22Rv1 (cell line): ENCODE data around the gene PSMD14.
"Not testable (repeated sequence)": the region's sequence is repeated elsewhere in the genome, so short reads cannot be mapped to it uniquely, and the experiment has no call there.

ENCODE experiments used
- H3K27ac ChIP-seq: fragments of 450-650 bp; 2 replicates; pipeline ENCODE4 v1.5.1; 2017
- CTCF ChIP-seq: fragments of 450-650 bp; IDR thresholded peaks from 2 replicates; pipeline ENCODE4 v1.5.1; 2017; ENCODE audit warnings: mild to moderate bottlenecking
- ZFX ChIP-seq: fragments of 450-650 bp; IDR thresholded peaks from 2 replicates; pipeline ENCODE4 v1.6.1; 2017; ENCODE audit warnings: antibody characterized with exemption, borderline replicate concordance

PSMD14 gene

GRCh38 chr2:161321944-161322648 is 13.9 kb downstream of the PSMD14 start:
- TF ChIP-seq ZFX: no peak
- no peak for TF ChIP-seq CTCF

DNA sequence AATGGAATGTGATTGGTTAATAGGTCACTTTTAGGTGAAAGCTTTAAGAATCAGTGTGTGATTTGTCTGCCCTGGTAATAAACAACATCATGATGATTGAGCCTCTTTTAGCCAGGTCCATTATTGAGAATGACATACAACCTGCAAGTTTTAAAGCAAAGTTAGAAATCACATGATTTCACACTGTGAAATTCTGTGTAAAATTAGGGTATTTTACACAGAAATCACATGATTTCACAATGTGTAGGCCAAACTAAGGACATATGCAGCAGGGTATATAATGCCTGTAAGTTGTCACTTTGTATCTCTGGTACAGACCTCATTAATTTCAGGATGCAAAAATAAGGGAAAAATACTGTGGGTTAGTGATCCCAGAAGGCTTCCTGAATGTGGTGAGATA is 16.7 kb downstream of the PSMD14 start:
- TF ChIP-seq CTCF (no peak), ZFX (no peak)
- H3K27ac ChIP-seq: no peak overlapping the region

More at GRCh38 chr2:161321944-161322648, 13.9 kb downstream of the PSMD14 start:
- H3K27ac ChIP-seq: no peak overlapping the region

- no peak overlapping the region for H3K27ac ChIP-seq
- TF ChIP-seq ZFX: no peak
- no peak for TF ChIP-seq CTCF
These were observed 19.4 kb downstream of the PSMD14 start for GRCh38 chr2:161327582-161327981.

DNA sequence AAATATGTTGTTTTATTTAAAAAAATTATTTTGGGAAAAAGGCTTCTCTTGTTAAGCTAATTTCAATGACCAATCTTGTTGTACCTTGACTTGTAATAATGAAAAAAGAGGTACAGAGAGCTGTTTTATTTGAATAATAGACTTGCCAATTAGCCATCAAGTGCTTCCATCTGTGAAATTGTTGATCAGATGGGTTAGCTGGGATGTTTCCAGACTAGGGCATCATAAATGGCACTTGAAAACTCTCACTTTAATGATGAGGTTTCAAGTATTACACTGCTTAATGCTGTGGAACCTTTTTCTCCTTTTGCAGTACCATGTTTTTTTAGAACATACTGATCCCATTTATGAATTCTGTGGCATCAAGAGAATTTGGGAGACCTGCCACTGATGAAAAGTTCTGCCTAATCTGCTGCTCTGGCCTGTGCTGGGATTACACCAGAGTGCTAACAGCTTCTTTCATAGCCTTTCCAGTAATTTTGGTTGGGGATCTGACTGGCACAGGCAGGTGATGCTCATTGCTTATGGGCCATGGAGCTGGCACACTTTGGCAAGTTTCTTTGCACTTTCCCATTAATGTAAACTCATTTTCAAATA is 24.2 kb downstream of the PSMD14 start:
- TF ChIP-seq ZFX (no peak), CTCF (no peak)
- H3K27ac ChIP-seq: no peak overlapping the region

DNA sequence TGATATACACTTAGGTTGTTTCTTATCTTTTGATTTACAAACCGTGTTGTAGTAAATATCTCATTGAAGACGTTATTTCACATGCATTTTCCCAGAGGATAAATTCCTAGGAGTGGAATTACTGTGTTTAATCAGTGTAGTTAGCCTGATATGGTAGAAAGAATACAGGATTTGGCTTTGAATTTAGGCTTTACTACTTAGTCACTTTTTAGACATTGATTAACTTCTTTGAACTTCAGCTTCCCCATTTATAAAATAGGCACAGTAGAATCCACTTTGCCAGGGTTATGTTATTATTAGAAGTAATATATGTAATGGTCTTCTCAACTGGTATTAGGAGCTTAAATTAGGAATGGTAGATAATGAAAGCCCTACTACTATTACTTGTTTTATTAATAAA is 27.4 kb downstream of the PSMD14 start:
- no peak for TF ChIP-seq CTCF
- TF ChIP-seq ZFX: no peak
- no peak overlapping the region for H3K27ac ChIP-seq

GRCh38 chr2:161337247-161337646 is 29.0 kb downstream of the PSMD14 start:
- no peak overlapping the region for H3K27ac ChIP-seq
- TF ChIP-seq ZFX (no peak), CTCF (no peak)

- H3K27ac ChIP-seq: not testable (repeated sequence)
These were observed 31.3 kb downstream of the PSMD14 start for GRCh38 chr2:161339532-161339931.

DNA sequence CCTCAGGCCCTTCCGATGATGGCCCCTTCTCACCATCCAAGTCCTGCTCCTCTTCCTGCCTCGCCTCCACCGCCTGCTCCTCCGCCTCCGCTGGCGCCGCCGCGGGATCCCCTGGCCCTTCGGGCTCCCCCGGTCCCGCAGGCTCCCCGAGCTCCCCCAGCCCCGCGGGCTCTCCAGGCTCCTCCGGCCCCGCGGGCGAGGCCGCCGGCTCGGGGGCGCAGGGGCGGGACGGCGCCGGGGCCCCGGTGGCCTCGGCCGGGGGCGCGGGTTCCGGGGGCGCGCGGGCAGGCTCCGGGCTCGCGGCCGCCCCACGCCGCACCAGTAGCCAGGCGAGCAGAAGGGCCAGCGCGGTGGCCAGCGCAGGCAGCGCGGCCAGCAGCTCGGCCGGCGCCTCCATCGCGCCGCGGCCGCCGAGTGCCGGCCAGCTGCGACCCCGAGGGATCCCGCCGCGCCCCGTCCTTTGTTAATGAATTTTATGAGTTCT is 32.7 kb downstream of the PSMD14 start:
- not testable (repeated sequence) for H3K27ac ChIP-seq
